Ishikawa (cell line): ENCODE measurements around the gene MED12L.

Source experiments
- CEBPB ChIP-seq: IDR thresholded peaks from 2 replicates; pipeline ENCODE4 v1.6.1; 2012
- CREB1 ChIP-seq: IDR thresholded peaks from 2 replicates; pipeline ENCODE4 v1.6.1; 2012; ENCODE audit warnings: low read depth
- EGR1 ChIP-seq: IDR thresholded peaks from 2 replicates; pipeline ENCODE4 v1.6.1; 2012
- EP300 ChIP-seq: IDR thresholded peaks from 2 replicates; pipeline ENCODE4 v1.6.1; 2012; ENCODE audit warnings: borderline replicate concordance
- FOXM1 ChIP-seq: IDR thresholded peaks from 2 replicates; pipeline ENCODE4 v1.6.1; 2012; ENCODE audit warnings: low read depth, borderline replicate concordance
- NFIC ChIP-seq: IDR thresholded peaks from 2 replicates; pipeline ENCODE4 v1.6.1; 2012
- RAD21 ChIP-seq: IDR thresholded peaks from 2 replicates; pipeline ENCODE4 v1.6.1; 2012; ENCODE audit warnings: low read depth
- TAF1 ChIP-seq: IDR thresholded peaks from 2 replicates; pipeline ENCODE4 v1.6.1; 2012; ENCODE audit warnings: low read depth, mild to moderate bottlenecking
- TCF12 ChIP-seq: IDR thresholded peaks from 2 replicates; pipeline ENCODE4 v1.6.1; 2012; ENCODE audit warnings: low read depth
- TEAD4 ChIP-seq: IDR thresholded peaks from 2 replicates; pipeline ENCODE4 v1.6.1; 2012
- YY1 ChIP-seq: IDR thresholded peaks from 2 replicates; pipeline ENCODE4 v1.6.1; 2012; ENCODE audit warnings: low read depth
- ZBTB7A ChIP-seq: IDR thresholded peaks from 2 replicates; pipeline ENCODE4 v1.6.1; 2012; ENCODE audit warnings: low read depth
- TF ChIP-seq, protein P1 (sequence below): IDR thresholded peaks from 2 replicates; pipeline ENCODE4 v1.6.1; 2012
- TF ChIP-seq, protein P2 (sequence below): IDR thresholded peaks from 2 replicates; pipeline ENCODE4 v1.6.1; 2012; ENCODE audit warnings: low read depth, mild to moderate bottlenecking
- TF ChIP-seq, protein P3 (sequence below): IDR thresholded peaks from 2 replicates; pipeline ENCODE4 v1.6.1; 2012

The MED12L gene

DNA sequence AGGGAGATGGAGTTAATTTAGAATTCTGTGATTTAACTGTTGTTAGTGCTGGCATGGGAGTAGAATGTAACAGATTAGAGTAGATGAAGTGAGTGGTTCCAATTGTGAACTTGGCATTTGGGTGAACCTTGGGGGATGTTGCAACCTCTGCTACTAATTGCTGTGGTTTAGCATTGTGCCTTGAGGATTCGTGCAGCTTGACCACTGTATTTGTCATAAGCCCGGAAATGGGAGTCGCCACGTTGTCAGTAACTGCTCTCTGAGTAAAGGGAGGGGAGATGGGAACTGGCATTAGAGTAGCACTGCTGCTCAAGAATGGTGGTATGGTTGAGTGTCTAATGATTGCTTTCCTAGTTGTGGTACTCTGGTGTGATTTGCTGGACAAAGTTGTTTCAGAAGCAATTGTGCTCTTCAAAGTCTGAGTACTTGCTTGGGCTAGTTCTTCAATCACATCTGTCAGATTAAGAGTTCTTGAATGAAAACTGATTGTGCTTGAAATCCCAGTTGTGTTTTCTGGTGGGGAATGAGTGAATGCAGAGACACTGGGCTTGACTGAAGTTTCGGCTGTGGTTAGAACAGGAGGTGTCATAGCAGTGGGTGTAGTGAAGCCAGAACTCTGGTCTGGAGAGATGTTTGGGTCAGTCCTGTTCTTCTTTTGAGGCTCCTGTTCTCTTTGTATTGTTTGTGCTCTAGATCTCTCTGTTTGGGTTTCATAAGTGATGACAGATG, 360.0 kb downstream of the MED12L start:
- TF ChIP-seq CREB1 (no peak), TEAD4 (no peak), YY1 (no peak), EP300 (no peak), TAF1 (no peak), FOXM1 (no peak), ZBTB7A (no peak), EGR1 (no peak), RAD21 (no peak), CEBPB (no peak), NFIC (no peak), TCF12 (no peak)
- TF ChIP-seq, protein P1, sequence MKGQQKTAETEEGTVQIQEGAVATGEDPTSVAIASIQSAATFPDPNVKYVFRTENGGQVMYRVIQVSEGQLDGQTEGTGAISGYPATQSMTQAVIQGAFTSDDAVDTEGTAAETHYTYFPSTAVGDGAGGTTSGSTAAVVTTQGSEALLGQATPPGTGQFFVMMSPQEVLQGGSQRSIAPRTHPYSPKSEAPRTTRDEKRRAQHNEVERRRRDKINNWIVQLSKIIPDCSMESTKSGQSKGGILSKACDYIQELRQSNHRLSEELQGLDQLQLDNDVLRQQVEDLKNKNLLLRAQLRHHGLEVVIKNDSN, result no peak
- TF ChIP-seq, protein P2, sequence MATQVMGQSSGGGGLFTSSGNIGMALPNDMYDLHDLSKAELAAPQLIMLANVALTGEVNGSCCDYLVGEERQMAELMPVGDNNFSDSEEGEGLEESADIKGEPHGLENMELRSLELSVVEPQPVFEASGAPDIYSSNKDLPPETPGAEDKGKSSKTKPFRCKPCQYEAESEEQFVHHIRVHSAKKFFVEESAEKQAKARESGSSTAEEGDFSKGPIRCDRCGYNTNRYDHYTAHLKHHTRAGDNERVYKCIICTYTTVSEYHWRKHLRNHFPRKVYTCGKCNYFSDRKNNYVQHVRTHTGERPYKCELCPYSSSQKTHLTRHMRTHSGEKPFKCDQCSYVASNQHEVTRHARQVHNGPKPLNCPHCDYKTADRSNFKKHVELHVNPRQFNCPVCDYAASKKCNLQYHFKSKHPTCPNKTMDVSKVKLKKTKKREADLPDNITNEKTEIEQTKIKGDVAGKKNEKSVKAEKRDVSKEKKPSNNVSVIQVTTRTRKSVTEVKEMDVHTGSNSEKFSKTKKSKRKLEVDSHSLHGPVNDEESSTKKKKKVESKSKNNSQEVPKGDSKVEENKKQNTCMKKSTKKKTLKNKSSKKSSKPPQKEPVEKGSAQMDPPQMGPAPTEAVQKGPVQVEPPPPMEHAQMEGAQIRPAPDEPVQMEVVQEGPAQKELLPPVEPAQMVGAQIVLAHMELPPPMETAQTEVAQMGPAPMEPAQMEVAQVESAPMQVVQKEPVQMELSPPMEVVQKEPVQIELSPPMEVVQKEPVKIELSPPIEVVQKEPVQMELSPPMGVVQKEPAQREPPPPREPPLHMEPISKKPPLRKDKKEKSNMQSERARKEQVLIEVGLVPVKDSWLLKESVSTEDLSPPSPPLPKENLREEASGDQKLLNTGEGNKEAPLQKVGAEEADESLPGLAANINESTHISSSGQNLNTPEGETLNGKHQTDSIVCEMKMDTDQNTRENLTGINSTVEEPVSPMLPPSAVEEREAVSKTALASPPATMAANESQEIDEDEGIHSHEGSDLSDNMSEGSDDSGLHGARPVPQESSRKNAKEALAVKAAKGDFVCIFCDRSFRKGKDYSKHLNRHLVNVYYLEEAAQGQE, result no peak
- TF ChIP-seq, protein P3, sequence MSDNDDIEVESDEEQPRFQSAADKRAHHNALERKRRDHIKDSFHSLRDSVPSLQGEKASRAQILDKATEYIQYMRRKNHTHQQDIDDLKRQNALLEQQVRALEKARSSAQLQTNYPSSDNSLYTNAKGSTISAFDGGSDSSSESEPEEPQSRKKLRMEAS, result no peak

DNA sequence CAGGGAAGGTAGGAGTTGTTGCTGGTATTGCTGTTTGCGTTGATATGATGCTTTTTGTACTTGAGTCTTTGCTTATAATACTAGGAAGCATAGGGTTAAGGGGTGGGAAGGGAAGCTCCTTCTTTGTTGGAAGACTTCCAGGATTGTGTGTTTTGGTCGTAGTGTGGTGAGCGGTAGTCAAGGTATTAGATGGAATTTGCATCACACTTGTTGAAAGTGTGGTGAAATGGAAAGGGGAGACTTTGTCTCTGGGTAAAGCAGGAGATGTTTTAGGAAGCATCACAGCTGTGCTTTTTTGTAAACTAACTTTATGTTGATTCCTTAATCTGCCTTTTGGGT, 360.5 kb downstream of the MED12L start:
- no peak for TF ChIP-seq TAF1
- TF ChIP-seq CREB1, result no peak
- no peak for TF ChIP-seq FOXM1
- TF ChIP-seq, protein P3, result no peak
- no peak for TF ChIP-seq NFIC

DNA sequence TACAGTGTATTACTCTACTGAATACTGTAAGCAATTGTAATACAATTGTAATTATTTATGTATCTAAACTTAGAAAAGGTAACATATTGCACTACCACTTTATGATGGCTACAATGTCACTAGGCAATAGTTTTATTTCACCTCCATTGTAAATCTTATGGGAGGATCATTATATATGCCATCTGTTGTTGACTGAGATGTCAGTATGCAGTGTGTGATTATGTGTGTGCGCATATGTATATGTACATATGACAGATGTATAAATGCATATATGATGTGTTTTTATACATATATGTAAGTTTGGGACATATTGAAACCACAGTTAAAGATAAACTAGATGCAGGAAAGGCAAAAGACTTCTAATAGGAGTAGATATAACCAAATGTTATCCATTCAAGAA, 366.9 kb downstream of the MED12L start:
- TF ChIP-seq NFIC (no peak), CREB1 (no peak), YY1 (no peak), FOXM1 (no peak), CEBPB (no peak), EGR1 (no peak), ZBTB7A (no peak), RAD21 (no peak), EP300 (no peak), TEAD4 (no peak), TCF12 (no peak), TAF1 (no peak)
- TF ChIP-seq, protein P3, result no peak
- TF ChIP-seq, protein P1, result no peak
- TF ChIP-seq, protein P2, result no peak

DNA sequence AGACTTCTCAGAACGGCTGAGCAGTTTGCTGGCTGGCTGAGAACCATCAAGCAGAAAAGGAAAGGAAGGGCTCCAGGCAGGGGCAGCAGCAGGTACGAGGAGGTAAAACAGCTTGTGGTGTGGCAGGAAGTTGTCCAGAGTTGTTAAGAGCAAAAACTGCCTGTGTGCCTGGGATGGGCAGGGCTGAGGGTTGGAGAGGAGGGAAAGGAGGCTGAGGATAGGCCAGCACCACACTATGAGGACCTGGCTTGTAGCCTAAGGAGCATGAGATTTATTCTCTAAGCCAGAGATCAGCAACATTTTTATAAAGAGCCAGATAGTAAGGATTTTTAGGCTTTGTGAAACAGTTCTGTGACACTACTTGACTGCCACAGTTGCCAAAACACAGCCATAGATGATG, 367.4 kb downstream of the MED12L start:
- TF ChIP-seq CEBPB, result no peak
- TF ChIP-seq, protein P1, result no peak
- TF ChIP-seq CREB1, result no peak
- no peak for TF ChIP-seq EGR1
- no peak for TF ChIP-seq NFIC
- no peak for TF ChIP-seq TAF1
- no peak for TF ChIP-seq YY1
- no peak for TF ChIP-seq EP300
- TF ChIP-seq ZBTB7A, result no peak
- TF ChIP-seq FOXM1, result no peak
- TF ChIP-seq, protein P2, result no peak
- TF ChIP-seq TEAD4, result no peak
- no peak for TF ChIP-seq TCF12
- TF ChIP-seq, protein P3, result no peak
